ENCODE data around the gene PRKG2.

PRKG2 gene

DNA sequence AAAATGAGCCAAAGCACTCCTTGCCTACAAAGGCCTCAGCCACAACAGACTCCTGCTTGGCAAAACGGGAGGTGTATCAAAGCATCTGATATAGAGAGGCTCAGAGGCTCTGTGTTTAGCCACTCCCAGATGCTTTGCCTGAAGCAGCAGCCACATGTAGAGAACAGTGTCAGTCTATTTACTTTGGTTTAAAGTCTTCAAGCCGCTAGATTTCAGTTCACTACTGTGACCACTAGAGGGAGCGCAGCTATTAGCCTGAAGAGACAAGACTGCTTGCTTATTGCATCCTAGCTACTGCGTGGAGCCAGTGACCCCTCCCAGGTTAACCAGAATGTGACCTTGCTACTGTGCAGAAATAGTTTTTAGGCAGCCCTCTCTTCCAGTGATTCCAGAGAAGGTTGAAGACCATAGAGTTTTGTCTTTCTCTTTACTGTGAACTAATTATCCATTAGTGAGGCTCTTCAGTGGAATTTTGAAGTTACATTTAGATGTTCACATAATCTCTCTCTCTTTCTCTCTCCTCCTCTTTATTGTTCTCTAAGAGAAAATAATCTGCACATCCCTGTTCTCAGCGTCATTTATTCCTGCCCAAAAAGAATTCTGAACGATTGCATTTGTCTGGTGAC lies 145.2 kb downstream of the PRKG2 start:
- H3K27ac ChIP-seq, result no peak overlapping the region
- no peak for TF ChIP-seq ZFX (IDR thresholded peaks at IDR 0.05; ENCODE audit: borderline replicate concordance)
- TF ChIP-seq, protein P1, sequence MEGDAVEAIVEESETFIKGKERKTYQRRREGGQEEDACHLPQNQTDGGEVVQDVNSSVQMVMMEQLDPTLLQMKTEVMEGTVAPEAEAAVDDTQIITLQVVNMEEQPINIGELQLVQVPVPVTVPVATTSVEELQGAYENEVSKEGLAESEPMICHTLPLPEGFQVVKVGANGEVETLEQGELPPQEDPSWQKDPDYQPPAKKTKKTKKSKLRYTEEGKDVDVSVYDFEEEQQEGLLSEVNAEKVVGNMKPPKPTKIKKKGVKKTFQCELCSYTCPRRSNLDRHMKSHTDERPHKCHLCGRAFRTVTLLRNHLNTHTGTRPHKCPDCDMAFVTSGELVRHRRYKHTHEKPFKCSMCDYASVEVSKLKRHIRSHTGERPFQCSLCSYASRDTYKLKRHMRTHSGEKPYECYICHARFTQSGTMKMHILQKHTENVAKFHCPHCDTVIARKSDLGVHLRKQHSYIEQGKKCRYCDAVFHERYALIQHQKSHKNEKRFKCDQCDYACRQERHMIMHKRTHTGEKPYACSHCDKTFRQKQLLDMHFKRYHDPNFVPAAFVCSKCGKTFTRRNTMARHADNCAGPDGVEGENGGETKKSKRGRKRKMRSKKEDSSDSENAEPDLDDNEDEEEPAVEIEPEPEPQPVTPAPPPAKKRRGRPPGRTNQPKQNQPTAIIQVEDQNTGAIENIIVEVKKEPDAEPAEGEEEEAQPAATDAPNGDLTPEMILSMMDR (IDR thresholded peaks at IDR 0.05), result peak; percentile 92

DNA sequence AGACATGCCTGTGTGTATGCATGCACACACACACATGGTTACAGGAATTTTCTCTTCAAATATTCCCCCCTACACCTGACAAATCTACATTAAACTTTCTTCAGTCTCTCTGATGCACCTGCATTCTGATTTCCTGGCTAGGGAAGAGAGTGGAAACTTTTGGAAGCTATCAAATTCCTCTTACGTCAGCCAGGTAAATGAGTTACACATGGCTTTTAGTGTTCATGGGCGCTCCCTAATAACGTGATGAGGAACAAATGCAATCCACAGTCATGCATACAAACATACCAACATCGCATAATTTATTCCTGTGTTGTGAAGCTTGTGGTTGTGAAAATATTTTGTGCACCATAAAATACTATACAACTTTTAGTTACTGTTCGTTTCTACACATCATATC lies 149.6 kb downstream of the PRKG2 start:
- no peak overlapping the region for H3K27ac ChIP-seq
- TF ChIP-seq ZFX (IDR thresholded peaks at IDR 0.05; ENCODE audit: borderline replicate concordance), result no peak
- TF ChIP-seq, protein P1 (IDR thresholded peaks at IDR 0.05), result no peak

DNA sequence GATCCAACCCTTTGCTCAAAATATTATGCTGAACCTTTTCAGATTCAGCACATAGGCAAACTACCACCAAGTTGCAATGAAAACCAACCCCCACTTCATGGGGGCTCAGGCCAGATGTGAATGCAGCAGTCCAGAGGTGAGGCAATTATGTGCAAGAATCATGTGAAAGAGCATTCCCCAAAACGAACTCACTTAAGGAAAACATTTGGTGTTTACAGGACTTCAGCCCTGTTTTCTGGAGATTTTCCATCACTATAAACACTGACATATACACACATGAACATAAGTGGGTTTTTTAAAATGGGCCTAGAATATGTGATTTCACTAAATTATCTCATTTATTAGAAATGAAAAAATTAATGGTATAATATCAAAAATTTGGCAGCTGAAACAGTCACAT lies 153.0 kb downstream of the PRKG2 start:
- no peak overlapping the region for H3K27ac ChIP-seq
- no peak for TF ChIP-seq ZFX (IDR thresholded peaks at IDR 0.05; ENCODE audit: borderline replicate concordance)

DNA sequence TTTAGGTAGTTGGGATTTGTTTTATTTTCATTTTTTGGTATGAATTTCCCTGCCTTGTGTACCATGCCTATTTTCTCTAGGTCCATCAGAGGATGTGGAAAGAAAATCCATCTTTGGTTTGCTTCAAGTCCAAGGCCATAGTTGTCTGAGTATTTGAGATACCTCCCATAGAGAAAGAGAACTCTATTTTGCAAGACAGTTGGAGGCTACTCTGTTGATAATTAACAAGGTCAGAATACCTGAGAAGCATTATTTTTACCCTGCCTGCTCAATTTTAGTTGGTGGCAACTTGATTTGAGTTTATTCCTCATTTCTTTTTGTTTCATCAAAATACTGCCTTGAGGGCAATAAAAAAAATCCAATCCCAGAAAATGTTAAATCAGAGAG lies 153.7 kb downstream of the PRKG2 start:
- H3K27ac ChIP-seq, result no peak overlapping the region
- TF ChIP-seq, protein P1 (IDR thresholded peaks at IDR 0.05), result no peak
- TF ChIP-seq ZFX (IDR thresholded peaks at IDR 0.05; ENCODE audit: borderline replicate concordance), result no peak

DNA sequence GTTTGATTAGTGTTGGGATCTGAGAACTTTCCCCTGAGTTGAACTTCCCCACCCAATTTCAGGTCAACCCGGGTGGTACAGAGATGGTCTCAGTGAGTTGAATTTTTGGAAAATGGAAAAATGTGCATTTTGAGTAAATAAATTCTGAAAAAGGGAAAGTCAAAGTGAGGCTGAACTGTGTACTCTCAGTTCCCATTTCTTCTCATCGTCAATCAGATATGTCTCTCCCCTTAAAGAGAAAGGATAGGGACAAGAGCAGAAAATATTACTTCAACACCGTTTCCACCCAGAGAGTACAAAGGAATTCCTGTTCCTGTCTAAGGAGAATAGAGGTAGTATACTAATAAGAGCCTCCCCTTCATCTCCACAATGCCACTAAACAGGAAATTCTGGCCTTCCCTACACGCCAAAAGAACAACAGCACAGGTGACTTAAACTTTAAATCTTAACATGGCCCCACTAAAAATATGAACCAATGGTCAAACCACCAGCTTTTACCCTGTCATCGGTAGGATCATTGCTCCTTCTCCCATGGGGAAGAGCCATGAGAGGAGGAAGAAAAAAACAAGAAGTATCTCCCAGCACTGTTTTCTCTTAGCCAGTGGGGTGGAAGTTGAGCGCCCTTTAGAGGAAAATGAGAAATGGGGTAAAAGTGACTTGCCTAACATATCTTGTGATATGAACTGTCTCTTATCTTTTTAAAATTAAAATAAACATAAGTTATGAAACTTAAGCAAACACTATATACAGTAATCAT lies 154.3 kb downstream of the PRKG2 start:
- no peak overlapping the region for H3K27ac ChIP-seq
- TF ChIP-seq ZFX (IDR thresholded peaks at IDR 0.05; ENCODE audit: borderline replicate concordance), result no peak
- TF ChIP-seq, protein P1 (IDR thresholded peaks at IDR 0.05), result no peak

DNA sequence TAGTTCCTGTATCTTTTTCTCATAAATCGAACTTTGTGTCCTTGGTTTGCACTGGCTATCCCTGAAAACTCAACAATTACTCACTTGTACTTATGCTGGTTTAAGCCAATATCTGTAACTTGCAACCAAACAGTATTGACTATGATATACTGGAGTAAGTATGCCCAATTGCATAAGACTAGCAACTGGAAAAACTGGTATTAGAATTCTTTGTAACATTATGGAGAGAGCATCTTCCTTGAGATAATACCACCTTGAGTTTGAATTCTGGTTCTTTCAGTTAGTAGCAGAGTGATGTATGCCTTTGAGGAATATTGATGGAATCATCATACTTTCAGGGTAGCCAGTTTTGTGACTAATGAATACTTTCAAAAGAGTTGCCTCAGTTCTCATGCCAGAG lies 156.4 kb downstream of the PRKG2 start:
- no peak overlapping the region for H3K27ac ChIP-seq
- TF ChIP-seq, protein P1 (IDR thresholded peaks at IDR 0.05), result no peak
- TF ChIP-seq ZFX (IDR thresholded peaks at IDR 0.05; ENCODE audit: borderline replicate concordance), result no peak

DNA sequence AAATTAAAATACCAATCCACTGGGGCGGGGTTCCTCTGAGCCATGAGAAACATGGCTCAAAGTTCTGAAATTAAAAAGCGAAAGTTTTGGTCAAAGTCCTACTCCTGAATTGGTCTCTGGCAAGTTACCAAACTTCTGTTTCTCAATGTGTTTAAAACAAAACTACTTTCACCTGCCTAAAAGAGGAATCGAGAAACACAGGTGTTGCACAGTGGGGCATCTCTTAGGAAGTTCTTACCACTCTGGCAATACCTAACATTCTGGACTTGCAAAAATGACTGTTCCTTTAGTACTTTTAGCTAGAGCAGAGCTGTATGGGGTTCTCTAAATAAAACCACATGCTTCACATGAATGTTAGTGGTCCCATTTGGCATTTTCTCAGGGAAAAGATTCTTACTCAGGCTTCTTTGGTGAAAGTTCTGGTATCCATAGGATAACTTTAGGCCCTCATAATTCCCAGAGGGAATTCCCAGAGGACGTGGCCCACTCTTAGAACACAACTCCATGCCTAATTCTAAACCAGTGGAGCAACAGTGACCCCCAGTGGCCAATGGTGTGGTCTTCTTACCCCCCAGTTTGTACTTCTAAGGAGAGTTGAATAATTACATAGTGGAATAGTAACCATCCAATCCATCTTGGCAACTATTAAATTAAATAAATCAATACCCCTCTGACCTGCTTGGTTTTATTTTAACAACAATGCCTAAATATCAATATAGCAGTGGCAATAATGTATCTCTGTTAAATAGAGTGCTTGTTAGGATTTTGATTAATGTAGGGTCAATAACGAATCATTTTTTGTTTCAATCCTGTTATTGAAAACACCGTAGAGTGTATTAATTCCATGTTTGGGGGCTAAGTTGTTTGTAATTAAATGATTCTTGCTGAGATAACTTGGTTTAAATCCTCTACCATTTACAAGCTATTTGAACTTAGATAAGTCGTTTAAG lies 162.6 kb downstream of the PRKG2 start:
- no peak overlapping the region for H3K27ac ChIP-seq
- no peak for TF ChIP-seq ZFX (IDR thresholded peaks at IDR 0.05; ENCODE audit: borderline replicate concordance)
- TF ChIP-seq, protein P1 (IDR thresholded peaks at IDR 0.05), result peak; percentile 85

Measured in 22Rv1 (cell line).